Ishikawa (cell line): Measurements from ENCODE around the gene PRRC2B.

Experiments
- CEBPB ChIP-seq: IDR thresholded peaks from 2 replicates; pipeline ENCODE4 v1.6.1; 2012
- CREB1 ChIP-seq: IDR thresholded peaks from 2 replicates; pipeline ENCODE4 v1.6.1; 2012; ENCODE audit warnings: low read depth
- EGR1 ChIP-seq: IDR thresholded peaks from 2 replicates; pipeline ENCODE4 v1.6.1; 2012
- EP300 ChIP-seq: IDR thresholded peaks from 2 replicates; pipeline ENCODE4 v1.6.1; 2012; ENCODE audit warnings: borderline replicate concordance
- FOXM1 ChIP-seq: IDR thresholded peaks from 2 replicates; pipeline ENCODE4 v1.6.1; 2012; ENCODE audit warnings: low read depth, borderline replicate concordance
- NFIC ChIP-seq: IDR thresholded peaks from 2 replicates; pipeline ENCODE4 v1.6.1; 2012
- RAD21 ChIP-seq: IDR thresholded peaks from 2 replicates; pipeline ENCODE4 v1.6.1; 2012; ENCODE audit warnings: low read depth
- TAF1 ChIP-seq: IDR thresholded peaks from 2 replicates; pipeline ENCODE4 v1.6.1; 2012; ENCODE audit warnings: low read depth, mild to moderate bottlenecking
- TCF12 ChIP-seq: IDR thresholded peaks from 2 replicates; pipeline ENCODE4 v1.6.1; 2012; ENCODE audit warnings: low read depth
- TEAD4 ChIP-seq: IDR thresholded peaks from 2 replicates; pipeline ENCODE4 v1.6.1; 2012
- YY1 ChIP-seq: IDR thresholded peaks from 2 replicates; pipeline ENCODE4 v1.6.1; 2012; ENCODE audit warnings: low read depth
- ZBTB7A ChIP-seq: IDR thresholded peaks from 2 replicates; pipeline ENCODE4 v1.6.1; 2012; ENCODE audit warnings: low read depth
- TF ChIP-seq, protein P1 (sequence below): IDR thresholded peaks from 2 replicates; pipeline ENCODE4 v1.6.1; 2012
- TF ChIP-seq, protein P2 (sequence below): IDR thresholded peaks from 2 replicates; pipeline ENCODE4 v1.6.1; 2012
- TF ChIP-seq, protein P3 (sequence below): IDR thresholded peaks from 2 replicates; pipeline ENCODE4 v1.6.1; 2012; ENCODE audit warnings: low read depth, mild to moderate bottlenecking

The PRRC2B gene

DNA sequence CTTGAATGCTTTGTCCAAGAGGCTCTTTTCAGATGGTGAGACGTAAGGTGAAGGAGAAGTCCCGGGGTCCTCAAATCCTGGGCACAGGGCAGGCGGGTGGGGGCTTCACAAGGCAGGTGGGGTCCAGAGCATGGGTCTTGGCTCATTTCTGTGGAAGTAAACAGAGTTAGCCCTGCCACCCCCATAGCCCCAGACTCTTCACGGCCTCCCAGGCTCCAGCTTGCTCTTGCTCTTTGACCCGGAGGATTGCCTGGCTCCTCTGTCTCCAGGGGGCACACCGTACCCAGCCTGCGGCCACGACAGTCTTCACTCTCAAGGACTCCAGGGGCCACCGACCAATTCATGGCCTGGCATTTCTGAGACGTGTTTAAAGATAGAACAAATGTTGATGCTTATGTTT lies 80.0 kb downstream of the PRRC2B start:
- no peak for TF ChIP-seq EGR1
- TF ChIP-seq CEBPB = no peak
- no peak for TF ChIP-seq FOXM1
- no peak for TF ChIP-seq TEAD4
- no peak for TF ChIP-seq RAD21
- TF ChIP-seq TCF12 = no peak

DNA sequence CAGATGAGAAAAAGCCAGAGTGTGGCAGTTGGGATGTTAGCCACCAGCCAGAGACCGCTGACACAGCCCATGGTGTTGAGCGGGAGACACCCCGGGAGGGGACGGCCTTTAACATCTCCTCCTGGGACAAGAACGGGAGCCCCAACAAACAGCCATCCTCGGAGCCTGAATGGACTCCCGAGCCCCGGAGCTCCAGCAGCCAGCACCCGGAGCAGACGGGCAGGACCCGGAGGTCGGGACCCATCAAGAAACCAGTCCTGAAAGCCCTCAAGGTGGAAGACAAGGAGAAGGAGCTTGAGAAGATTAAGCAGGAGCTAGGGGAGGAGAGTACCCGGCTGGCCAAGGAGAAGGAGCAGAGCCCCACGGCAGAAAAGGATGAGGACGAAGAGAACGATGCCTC lies 80.8 kb downstream of the PRRC2B start:
- TF ChIP-seq EP300 (no peak), YY1 (no peak), EGR1 (no peak), TCF12 (no peak), CEBPB (no peak)
- TF ChIP-seq, protein P1, sequence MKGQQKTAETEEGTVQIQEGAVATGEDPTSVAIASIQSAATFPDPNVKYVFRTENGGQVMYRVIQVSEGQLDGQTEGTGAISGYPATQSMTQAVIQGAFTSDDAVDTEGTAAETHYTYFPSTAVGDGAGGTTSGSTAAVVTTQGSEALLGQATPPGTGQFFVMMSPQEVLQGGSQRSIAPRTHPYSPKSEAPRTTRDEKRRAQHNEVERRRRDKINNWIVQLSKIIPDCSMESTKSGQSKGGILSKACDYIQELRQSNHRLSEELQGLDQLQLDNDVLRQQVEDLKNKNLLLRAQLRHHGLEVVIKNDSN = no peak

DNA sequence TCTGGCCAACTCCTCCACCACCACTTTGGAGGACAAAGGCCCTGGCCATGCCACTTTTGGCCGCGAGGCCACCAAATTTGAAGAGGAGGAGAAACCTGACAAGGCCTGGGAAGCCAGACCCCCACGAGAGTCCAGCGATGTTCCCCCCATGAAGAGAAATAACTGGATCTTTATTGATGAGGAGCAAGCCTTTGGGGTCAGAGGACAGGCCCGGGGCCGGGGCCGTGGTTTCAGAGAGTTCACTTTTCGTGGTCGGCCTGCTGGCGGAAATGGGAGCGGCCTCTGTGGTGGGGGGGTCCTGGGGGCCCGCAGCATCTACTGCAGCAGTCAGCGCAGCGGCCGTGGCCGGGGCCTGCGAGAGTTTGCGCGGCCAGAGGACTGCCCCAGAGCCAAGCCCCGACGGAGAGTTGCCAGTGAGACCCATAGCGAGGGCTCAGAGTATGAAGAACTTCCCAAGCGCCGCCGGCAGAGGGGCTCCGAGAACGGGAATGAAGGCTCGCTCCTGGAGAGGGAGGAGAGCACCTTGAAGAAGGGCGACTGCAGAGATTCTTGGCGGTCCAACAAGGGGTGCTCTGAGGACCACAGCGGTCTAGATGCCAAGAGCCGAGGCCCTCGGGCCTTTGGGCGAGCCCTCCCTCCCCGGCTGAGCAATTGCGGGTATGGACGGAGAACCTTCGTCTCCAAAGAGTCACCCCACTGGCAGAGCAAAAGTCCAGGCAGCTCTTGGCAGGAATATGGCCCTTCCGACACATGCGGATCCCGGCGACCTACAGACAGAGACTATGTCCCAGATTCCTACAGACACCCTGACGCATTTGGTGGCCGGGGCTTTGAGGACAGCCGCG lies 81.4 kb downstream of the PRRC2B start:
- TF ChIP-seq, protein P2, sequence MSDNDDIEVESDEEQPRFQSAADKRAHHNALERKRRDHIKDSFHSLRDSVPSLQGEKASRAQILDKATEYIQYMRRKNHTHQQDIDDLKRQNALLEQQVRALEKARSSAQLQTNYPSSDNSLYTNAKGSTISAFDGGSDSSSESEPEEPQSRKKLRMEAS = no peak
- TF ChIP-seq YY1 (no peak), RAD21 (no peak), TAF1 (no peak), CEBPB (no peak), ZBTB7A (no peak), FOXM1 (no peak), EP300 (no peak), NFIC (no peak), TCF12 (no peak)
- TF ChIP-seq, protein P3, sequence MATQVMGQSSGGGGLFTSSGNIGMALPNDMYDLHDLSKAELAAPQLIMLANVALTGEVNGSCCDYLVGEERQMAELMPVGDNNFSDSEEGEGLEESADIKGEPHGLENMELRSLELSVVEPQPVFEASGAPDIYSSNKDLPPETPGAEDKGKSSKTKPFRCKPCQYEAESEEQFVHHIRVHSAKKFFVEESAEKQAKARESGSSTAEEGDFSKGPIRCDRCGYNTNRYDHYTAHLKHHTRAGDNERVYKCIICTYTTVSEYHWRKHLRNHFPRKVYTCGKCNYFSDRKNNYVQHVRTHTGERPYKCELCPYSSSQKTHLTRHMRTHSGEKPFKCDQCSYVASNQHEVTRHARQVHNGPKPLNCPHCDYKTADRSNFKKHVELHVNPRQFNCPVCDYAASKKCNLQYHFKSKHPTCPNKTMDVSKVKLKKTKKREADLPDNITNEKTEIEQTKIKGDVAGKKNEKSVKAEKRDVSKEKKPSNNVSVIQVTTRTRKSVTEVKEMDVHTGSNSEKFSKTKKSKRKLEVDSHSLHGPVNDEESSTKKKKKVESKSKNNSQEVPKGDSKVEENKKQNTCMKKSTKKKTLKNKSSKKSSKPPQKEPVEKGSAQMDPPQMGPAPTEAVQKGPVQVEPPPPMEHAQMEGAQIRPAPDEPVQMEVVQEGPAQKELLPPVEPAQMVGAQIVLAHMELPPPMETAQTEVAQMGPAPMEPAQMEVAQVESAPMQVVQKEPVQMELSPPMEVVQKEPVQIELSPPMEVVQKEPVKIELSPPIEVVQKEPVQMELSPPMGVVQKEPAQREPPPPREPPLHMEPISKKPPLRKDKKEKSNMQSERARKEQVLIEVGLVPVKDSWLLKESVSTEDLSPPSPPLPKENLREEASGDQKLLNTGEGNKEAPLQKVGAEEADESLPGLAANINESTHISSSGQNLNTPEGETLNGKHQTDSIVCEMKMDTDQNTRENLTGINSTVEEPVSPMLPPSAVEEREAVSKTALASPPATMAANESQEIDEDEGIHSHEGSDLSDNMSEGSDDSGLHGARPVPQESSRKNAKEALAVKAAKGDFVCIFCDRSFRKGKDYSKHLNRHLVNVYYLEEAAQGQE = no peak

DNA sequence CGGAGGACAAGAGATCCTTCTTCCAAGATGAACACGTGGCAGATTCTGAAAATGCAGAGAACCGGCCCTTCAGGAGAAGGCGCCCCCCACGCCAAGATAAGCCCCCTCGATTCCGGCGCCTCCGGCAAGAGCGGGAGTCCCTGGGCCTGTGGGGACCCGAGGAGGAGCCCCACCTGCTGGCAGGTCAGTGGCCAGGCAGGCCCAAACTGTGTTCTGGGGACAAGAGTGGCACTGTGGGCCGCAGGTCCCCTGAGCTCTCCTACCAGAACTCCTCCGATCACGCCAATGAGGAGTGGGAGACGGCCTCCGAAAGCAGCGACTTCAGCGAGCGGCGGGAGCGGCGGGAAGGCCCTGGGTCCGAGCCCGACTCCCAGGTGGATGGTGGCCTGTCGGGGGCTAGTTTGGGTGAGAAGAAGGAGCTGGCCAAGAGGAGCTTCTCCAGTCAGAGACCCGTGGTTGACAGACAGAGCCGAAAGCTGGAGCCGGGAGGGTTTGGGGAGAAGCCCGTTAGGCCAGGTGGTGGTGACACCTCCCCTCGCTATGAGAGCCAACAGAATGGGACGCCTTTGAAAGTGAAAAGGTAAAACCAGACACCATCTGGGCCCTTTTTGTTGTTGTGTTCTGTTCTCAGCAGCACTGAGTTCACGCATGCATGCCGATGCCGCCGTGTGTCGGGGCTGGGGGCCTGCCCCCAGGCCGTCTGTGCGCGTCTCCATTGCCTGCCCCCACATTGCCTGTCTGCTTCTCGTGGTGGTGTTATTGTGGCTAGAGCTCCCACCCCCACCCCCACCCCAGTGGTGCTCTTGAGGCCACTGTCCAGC lies 82.3 kb downstream of the PRRC2B start:
- TF ChIP-seq ZBTB7A (no peak), CREB1 (no peak), EGR1 (no peak), YY1 (no peak), NFIC (no peak), TAF1 (no peak), CEBPB (no peak), EP300 (no peak), RAD21 (no peak), TEAD4 (no peak), FOXM1 (no peak), TCF12 (no peak)
- TF ChIP-seq, protein P3 = no peak
- TF ChIP-seq, protein P1 = no peak
- TF ChIP-seq, protein P2 = no peak

DNA sequence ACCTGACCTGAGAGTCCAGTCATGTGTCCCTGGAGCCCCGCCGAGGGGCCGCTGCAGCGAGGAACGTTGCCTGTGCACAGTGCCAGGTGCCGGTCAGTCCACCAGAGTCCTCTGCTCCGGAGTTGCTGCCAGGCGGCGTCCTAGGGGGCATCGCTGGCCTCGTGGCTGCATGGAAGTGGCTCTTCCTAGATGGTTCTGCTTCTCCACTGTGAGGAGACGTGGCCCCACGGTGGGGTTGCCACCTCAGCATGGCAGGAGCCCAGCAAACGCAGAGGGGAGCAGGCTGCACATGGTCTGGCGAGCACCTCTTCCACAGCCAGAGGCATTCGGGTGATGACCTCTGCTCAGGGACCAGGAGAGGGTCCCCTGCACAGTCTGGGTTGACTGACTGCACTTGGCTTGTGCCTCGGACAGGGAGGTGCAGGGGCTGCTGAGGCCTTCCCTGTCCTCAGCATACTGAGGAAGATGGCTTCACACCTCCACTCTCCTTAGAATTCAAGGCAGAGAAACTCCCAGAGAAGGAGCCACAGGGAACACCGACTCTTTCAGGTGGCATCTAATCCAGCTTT lies 83.0 kb downstream of the PRRC2B start:
- TF ChIP-seq, protein P3 = 0 out of 2 replicates have a peak, but pooled peaks have one; percentile 13
- TF ChIP-seq TEAD4 = no peak
